ENCODE measurements around the gene PRKACB.
"Not testable (repeated sequence)": the region's sequence is repeated elsewhere in the genome, so short reads cannot be mapped to it uniquely, and the experiment has no call there.

PRKACB gene

DNA sequence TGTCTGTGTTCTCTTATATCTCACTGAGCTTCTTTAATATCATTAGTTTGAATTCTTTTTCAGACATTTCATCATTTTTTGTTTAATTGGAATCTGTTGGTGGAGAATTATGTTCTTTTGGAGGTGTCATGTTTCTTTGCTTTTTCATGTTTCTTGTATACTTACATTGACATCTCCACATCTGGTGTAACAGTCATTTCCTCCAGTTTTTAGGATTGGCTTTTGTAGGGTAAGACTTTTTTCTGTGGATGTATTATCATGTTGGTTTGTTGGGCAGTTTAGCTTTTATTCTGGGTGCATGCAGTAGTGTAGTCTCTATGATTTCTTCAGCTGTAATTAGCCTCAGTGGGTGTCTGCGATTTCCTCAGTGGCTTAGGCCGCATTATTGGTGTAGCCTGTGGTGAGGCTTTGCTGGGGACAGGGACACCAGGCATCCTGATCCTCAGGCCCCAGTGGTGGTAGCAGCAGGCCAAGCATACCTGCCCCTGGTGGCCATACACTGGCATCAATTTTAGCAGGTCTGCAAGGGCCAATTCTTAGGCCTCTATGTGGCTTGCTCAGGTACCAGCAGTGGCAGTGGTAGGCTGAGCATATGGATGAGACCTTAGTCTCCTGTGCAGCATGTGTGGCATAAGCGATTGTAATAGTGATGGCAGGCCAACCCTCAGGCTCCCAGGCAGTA, 79.8 kb downstream of the PRKACB start:
- no peak for DNase-seq (ENCODE audit: low read depth)

DNA sequence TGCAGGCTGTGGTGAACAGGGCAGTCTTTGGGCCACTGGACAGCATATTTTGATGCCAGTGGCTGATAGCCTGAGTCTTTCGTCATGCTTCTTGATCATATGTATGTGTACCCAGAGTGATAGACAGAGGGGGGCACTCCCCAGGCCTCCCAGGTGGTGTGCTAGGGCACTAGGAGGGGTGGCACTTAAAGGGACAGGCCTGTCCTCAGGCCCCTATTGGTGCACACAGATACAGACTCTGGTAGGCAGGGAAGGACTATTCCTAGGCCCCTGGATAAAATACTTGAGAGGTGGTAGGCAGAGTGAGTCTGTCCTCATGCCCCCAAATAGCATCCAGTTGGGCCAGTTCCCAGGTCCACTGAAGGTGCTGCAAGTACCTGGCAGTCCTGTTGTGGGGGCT, 80.8 kb downstream of the PRKACB start:
- DNase-seq (ENCODE audit: low read depth), result no peak

- no peak for DNase-seq (ENCODE audit: low read depth)
Measured at GRCh38 chr1:84225646-84226045, 81.6 kb downstream of the PRKACB start.

DNA sequence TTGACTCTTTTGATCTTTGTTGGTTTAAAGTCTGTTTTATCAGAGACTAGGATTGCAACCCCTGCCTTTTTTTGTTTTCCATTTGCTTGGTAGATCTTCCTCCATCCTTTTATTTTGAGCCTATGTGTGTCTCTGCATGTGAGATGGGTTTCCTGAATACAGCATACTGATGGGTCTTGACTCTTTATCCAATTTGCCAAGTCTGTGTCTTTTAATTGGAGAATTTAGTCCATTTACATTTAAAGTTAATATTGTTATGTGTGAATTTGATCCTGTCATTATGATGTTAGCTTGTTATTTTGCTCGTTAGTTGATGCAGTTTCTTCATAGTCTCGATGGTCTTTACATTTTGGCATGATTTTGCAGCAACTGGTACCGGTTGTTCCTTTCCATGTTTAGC, 88.6 kb downstream of the PRKACB start:
- DNase-seq (ENCODE audit: low read depth), result not testable (repeated sequence)

DNA sequence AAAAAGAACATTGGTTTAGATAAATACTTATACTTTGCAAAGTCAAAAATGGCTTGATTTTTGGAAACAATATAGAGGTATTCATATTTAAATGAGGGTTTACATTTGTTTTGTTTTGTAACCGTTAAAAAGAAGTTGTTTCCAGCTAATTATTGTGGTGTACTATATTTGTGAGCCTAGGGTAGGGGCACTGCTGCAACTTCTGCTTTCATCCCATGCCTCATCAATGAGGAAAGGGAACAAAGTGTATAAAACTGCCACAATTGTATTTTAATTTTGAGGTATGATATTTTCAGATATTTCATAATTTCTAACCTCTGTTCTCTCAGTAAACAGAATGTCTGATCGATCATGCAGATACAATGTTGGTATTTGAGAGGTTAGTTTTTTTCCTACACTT, 92.2 kb downstream of the PRKACB start:
- no peak for DNase-seq (ENCODE audit: low read depth)

DNA sequence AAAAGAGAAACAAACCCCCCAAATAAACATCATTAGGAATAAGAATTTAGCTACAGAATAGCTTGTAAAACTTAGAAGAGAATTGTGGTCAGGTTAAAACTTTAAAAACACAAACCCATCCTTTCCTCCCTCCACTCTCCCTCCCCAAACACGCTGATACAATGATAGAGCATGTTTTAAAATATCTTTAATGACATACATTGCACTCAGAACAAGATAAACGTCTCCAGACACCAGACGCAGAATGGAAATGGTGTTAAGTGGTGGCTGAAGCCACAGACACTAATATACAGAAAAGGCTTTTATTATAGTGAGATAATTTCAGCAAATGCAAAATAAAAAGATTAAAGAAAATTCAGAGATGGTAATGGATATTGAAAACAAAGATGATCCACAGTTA, 98.6 kb downstream of the PRKACB start:
- DNase-seq (ENCODE audit: low read depth), result no peak

- DNase-seq (ENCODE audit: low read depth), result no peak
Measured at GRCh38 chr1:84245563-84245962, 101.5 kb downstream of the PRKACB start.

DNA sequence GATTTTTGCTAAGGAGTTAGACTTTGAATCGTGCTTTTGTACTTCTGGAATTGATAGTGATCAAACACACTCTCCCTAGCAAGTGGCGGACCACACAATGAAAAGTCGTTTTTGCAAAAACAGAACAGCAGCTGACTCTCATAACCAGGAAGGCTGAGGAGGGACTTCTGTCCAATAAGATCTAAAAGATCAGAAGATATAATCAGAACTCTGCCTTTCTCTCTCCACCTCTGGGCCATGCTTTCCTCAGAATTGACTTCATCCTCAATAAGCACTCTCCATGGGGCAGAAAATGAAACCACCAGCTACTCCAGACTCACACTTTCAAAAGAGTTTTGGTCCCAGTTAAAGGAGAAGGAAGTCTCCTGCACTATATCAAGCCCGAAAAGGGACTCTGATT, 102.1 kb downstream of the PRKACB start:
- no peak for DNase-seq (ENCODE audit: low read depth)

DNA sequence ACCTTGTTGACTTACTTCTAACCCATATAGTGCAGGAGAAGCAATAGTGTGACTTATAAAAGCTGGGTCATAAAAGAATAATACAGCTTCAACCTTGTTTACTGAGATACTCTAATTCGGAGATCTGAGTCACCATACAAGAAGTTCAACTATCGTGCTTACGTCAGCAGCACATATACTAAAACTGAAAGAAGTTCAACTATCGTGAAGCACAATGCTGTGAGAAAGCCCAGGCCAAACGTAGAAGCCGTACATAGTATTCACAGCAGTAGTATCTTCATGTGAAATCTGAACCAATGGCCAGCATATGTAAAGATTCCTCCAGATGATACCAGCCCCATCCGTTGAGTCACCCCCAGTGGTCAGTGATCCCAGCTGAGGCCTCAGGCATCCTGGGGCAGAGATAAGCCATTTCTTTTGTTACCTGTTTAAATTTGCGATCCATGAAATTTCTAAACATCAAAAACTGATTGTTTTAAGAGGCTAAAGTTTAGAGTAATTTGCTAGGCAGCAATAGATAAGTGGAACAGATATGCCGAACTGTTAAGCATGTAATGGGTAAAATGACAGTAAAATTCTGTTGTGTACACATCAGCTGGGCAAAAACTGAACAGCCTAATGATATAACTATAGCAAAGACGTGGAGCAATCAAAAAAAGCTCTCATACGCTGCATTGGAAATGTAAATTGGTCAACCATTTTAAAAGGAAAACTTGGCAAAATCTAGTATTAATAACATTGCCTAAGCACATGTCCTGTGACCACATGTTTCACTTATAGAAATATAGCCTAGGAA, 103.6 kb downstream of the PRKACB start:
- DNase-seq (ENCODE audit: low read depth), result no peak

DNA sequence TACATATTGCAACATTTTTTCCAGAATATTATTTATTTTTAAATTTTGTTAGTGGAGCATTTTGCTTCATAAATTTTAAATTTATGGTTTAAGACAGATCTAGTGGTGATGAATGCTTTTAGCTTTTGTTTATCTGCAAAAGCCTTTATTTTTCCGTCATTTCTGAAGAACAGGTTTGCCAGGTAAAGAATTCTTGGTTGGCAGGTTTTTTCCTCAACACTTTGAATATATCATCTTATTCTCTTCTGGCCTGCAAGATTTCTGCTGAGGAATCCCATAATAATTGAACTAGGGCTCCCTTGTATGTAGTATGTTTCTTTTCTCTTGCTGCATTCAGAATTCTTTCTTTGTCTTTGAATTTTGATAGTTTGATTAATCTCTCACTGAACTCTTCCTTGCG, 106.6 kb downstream of the PRKACB start:
- DNase-seq (ENCODE audit: low read depth), result no peak

DNA sequence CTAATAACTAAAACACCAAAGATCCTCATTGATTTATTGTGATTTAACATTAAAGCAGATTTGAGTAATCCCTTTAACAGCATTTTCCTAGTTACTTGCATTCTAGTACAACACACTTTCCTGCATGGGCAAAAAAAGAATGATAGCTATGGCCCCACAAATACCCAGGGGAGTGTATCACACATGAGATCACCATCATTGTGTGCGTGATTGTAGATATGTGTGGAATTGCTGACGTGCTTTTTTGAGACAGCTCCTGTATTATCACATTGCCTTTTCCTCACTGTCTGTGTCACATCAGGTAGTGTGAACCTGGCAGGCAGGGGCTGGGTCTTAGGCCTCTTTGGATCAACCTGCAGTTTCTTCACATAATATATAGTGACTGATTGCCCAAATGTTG, 109.0 kb downstream of the PRKACB start:
- DNase-seq (ENCODE audit: low read depth), result no peak

DNA sequence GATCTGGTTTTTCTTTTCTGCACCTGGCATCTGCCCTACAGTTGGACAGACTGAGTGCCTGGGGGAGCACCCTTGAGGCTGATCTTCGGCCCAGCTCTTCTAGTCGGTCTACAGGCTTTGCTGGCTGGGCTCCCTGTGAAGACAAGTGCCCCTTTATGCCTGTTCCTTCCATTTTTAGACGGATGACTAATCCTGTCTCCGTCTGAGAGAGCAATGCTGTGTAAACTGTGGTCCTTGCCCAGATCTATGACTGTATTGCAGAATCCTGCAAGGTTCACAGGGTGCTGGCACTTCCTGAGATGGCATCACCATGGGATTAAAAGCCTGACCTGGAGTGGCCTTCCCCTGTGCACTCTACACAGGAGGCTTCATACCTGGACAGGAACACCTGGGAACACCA, 109.8 kb downstream of the PRKACB start:
- no peak for DNase-seq (ENCODE audit: low read depth)

DNA sequence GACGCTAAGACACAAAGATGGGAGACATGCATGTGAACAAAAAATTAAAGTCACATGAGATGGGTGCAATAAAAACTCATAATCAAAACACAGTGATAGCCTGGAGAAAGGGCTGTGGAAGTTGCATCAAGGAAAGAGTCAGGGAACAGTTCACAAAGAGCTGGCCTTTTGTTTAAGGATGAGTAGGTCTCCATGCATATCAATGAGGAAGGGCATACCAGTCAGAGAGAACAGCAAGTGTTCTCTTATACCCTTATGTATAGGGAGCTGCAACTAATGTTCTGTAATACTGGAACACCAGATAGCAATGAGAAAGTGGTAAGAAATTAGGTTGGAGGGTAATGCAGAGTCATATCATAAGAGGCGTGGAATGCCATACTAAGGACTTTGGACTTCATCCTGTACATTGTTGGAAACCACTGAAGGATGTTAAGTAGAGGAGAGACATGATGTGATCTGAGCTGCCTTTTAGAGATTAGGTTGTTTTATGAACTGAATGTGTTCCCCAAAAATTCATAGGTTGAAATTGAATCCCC, 110.7 kb downstream of the PRKACB start:
- DNase-seq (ENCODE audit: low read depth), result no peak

GRCh38 chr1:84255582-84255981, 111.5 kb downstream of the PRKACB start:
- no peak for DNase-seq (ENCODE audit: low read depth)

DNA sequence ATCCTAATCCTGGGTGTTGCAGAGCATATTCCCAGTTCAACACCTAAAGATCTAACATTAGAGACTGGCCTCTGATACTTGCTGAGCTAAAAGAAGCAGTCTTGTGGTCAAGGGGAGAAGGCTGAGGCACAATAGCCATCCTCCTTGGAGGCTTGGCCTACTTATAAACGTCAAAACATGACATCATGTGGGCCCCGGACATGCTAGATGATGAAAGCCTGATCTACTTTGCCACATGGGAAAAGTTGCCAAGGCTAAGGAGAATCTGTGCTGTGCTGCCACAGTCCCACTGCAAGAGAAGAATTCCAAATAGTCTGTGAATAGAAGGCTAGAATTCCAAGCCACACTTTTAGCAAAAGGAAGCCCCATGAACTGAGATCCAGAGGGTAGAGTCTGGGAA, 113.5 kb downstream of the PRKACB start:
- no peak for DNase-seq (ENCODE audit: low read depth)

DNA sequence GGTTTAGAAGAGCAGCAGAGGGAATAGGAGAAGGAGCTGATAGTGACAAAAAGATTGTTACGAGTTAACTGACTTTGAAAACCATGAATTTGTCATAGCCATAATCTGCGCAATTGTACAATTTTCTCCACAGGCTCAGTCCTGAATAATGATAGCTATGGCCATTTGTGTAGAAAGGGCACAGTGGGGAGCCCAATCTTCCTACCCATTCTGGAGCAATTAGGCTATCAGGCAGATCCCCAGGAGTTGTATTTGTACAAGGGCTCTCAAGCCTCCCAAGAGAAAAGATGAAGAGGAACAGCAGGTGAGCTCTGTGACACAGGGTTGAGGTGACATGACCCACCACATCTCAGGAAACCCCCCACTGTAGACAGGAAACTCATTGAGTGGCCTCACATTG, 115.3 kb downstream of the PRKACB start:
- DNase-seq (ENCODE audit: low read depth), result no peak

DNA sequence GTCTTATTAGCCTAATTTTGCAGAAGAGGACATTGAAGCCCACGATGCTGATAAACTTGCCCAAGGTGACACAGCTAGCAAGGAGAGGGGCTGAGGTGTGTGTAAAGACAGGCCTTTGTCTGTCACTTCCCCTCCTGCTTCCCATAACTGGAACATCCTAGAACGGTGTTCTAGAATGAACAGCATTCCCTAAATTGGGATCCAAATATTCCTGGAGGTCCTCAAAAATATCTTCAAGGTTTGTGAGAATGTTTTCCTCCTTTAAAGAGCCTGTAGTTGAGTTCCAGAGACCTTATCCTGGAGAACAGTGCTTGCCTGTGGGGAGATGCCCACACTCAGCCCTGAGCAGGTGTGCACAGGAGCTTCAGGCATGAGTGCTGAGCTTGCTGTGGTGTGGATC, 115.9 kb downstream of the PRKACB start:
- DNase-seq (ENCODE audit: low read depth), result no peak

DNA sequence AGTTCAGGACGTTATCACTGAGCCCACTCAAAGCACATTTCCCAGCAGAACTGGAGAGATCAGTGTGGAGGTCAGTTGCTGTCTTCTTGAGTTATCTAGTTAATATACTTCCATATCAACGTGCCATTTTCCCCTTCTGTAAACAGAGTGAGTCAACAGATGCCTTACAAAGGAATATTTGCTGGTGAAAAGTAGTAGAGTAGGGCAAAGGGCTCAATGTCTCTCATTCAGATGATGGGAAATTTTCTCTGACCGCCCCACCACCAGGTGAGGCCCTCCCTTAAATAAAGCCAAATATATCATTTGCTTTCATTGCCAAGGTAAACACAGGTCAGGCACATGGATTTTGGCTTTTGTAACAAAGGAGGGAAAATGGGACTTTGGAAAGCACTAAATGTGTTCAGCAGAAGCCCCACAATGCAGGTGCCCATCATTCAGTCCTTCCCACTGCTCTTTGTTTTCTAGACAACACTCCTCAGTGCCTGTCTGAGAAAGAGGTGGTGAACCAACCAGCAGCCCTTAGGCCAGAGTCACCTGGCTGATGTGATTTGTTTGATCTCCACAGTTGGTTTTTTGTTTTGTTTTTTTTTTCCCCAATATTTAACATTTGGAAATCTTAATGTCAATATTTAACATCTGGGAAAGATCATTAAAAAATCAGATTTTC, 116.9 kb downstream of the PRKACB start:
- DNase-seq (ENCODE audit: low read depth), result no peak

DNA sequence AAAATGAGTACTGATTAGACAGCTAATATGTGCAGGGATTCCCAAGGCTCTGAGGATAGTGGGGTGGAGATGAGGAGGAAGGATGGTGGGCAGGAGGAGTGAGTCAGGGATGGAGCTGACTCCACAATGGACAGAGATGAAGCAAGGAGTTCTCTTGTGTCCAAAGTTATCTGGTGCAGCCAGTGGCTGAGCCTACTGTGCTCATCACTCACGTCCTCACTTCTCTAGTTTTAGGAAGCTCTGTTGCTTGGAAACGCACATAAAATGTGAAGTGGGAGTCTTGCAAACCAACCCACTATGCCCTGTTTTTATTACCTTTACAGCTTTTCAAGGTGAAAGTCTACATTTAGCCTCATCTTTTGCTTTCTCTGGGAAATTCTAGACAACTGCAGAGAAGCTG, 120.9 kb downstream of the PRKACB start:
- DNase-seq (ENCODE audit: low read depth), result no peak

GRCh38 chr1:84265867-84266266, 121.8 kb downstream of the PRKACB start:
- DNase-seq (ENCODE audit: low read depth), result no peak

DNA sequence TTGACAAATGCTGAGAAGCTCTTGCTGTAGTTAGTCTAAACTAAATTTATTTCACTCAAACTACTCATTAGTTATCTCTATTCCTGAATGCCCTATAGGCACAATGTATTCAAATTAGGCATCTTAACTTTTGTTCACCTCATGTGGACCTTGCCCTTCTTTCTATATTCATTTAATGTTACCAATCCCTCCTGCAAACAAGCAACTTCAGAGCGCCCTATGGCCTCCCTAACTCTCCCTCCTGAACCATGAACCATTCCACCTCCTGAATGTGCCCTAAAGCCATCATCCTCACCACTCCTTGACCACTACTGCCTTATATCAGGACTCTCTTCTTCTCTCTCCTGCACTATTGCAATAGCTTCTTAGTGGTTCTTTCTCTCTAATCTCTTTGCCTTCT, 122.7 kb downstream of the PRKACB start:
- DNase-seq (ENCODE audit: low read depth), result no peak

GRCh38 chr1:84267476-84267875, 123.4 kb downstream of the PRKACB start:
- DNase-seq (ENCODE audit: low read depth), result no peak

DNA sequence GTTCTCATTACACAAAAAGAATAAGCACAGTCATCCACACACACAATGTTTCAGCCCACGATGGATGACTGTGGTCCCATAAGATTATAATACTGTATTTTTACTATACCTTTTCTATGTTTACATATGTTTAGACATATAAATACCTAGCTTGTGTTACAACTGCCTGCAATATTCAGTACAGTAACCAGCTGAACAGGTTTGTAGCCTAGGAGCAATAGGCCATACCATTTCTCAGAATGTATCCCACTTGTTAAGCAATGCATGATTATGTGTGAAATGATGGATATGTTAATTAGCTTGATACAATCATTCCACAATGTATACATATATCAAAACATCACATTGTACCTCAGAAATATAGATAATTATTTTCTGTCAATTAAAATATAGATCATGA, 124.3 kb downstream of the PRKACB start:
- DNase-seq (ENCODE audit: low read depth), result no peak
